Panc1 (cell line): ENCODE measurements around the gene TTPAL. TPM values are rescaled to one million over a fixed set of nuclear protein-coding genes. Genes with fewer than 3 reads are reported as not detected.

Experiments
- ATAC-seq: fragments of 200-7000 bp; cut with Tn5 transposase; 2 replicates; pipeline ENCODE4 v1.9.1; 2020; ENCODE audit warnings: mild to moderate bottlenecking, moderate library complexity
- BruUV-seq: library from RNA; stranded (reverse); fragments of 400-500 nt; replicated peaks from 2 replicates; lab custom pipeline; 2021; lab: Mats Ljungman, UMichigan
- CTCF ChIA-PET: fragments of 300-600 bp; sonication (Branson Sonifier 250); formaldehyde crosslinking; loops from one replicate; lab custom pipeline; 2022; ENCODE audit warnings: antibody characterized with exemption; lab: Charles Lee
- POLR2A ChIA-PET: fragments of 300-600 bp; sonication (Branson Sonifier 250); formaldehyde crosslinking; loops from one replicate; lab custom pipeline; 2022; ENCODE audit warnings: antibody characterized with exemption; lab: Charles Lee
- DNase-seq: peaks from one replicate; pipeline ENCODE4 v3.0.0-alpha.2; 2010; ENCODE audit warnings: low read depth, low spot score
- H3K27ac ChIP-seq: 2 replicates; pipeline ENCODE4 v1.5.1; 2011; ENCODE audit warnings: mild to moderate bottlenecking, low read length, inconsistent platforms
- H3K27me3 ChIP-seq: fragments of 200-500 bp; sonication (Bioruptor generic); 2 replicates; pipeline ENCODE4 v1.6.0; 2014; ENCODE audit warnings: low read length, inconsistent platforms; ENCODE audit not compliant: control insufficient read depth, insufficient read depth
- H3K36me3 ChIP-seq: fragments of 200-500 bp; sonication (Bioruptor generic); 2 replicates; pipeline ENCODE4 v1.5.1; 2014; ENCODE audit warnings: inconsistent platforms, mild to moderate bottlenecking, low read length, moderate library complexity; ENCODE audit not compliant: control insufficient read depth, insufficient read depth
- H3K4me1 ChIP-seq: 2 replicates; pipeline ENCODE4 v1.5.1; 2011; ENCODE audit warnings: inconsistent platforms, mild to moderate bottlenecking, low read length, moderate library complexity; ENCODE audit not compliant: control insufficient read depth, insufficient read depth
- H3K4me3 ChIP-seq, 2 experiments: 2 replicates each; pipeline ENCODE4 v1.5.1; 2011 to 2012; ENCODE audit warnings: low read depth in 2 of 2, low read length in 2 of 2, mild to moderate bottlenecking in 2 of 2, inconsistent platforms in 1 of 2, moderate library complexity in 1 of 2
- H3K9me3 ChIP-seq: fragments of 200-500 bp; sonication (Bioruptor generic); 2 replicates; pipeline ENCODE4 v1.5.1; 2014; ENCODE audit warnings: low read depth, mild to moderate bottlenecking, inconsistent platforms, low read length, moderate library complexity; ENCODE audit not compliant: control insufficient read depth, insufficient read depth
- POLR2AphosphoS5 ChIP-seq: IDR thresholded peaks from 2 replicates; pipeline ENCODE4 v1.6.1; 2012; ENCODE audit warnings: mild to moderate bottlenecking, low read depth, low read length, moderate library complexity
- SIN3A ChIP-seq: IDR thresholded peaks from 2 replicates; pipeline ENCODE4 v1.6.1; 2012; ENCODE audit warnings: low read depth, mild to moderate bottlenecking, low read length, moderate library complexity, borderline replicate concordance; ENCODE audit not compliant: insufficient read depth
- TCF7L2 ChIP-seq: IDR thresholded peaks from 2 replicates; pipeline ENCODE4 v1.6.1; 2011; ENCODE audit warnings: mild to moderate bottlenecking, low read depth, low read length, inconsistent platforms
- in situ Hi-C: cut with HindIII; loops from 2 replicates; pipeline ENCODE4 v1.10.0; 2016; ENCODE audit warnings: low sequenced_read_pairs, low pct_unique_long_range_greater_than_20kb
- intact Hi-C: fragments of 100-400 bp; cut with micrococcal nuclease; formaldehyde crosslinking; loops from one replicate; pipeline ENCODE4 v1.10.0; 2022; ENCODE audit not compliant: unreplicated experiment
- total RNA-seq: library from RNA; stranded (reverse); gene quantifications from one replicate; pipeline ENCODE4 v1.2.1, GENCODE V29; 2021; ENCODE audit not compliant: unreplicated experiment
- TF ChIP-seq, protein P1 (sequence below), 2 experiments: IDR thresholded peaks; 2 replicates each; pipeline ENCODE4 v1.6.1; 2011 to 2012; ENCODE audit warnings: low read depth in 2 of 2, control low read depth in 1 of 2, low read length in 1 of 2, mild to moderate bottlenecking in 1 of 2, moderate library complexity in 1 of 2; ENCODE audit not compliant: insufficient read depth in 1 of 2
- TF ChIP-seq, protein P2 (sequence below): fragments of 450-650 bp; IDR thresholded peaks from 2 replicates; pipeline ENCODE4 v1.5.1; 2017; ENCODE audit warnings: mild to moderate bottlenecking

Gene TTPAL
- total RNA-seq, 1 experiment from 2014 or later, result 37.4 TPM

DNA sequence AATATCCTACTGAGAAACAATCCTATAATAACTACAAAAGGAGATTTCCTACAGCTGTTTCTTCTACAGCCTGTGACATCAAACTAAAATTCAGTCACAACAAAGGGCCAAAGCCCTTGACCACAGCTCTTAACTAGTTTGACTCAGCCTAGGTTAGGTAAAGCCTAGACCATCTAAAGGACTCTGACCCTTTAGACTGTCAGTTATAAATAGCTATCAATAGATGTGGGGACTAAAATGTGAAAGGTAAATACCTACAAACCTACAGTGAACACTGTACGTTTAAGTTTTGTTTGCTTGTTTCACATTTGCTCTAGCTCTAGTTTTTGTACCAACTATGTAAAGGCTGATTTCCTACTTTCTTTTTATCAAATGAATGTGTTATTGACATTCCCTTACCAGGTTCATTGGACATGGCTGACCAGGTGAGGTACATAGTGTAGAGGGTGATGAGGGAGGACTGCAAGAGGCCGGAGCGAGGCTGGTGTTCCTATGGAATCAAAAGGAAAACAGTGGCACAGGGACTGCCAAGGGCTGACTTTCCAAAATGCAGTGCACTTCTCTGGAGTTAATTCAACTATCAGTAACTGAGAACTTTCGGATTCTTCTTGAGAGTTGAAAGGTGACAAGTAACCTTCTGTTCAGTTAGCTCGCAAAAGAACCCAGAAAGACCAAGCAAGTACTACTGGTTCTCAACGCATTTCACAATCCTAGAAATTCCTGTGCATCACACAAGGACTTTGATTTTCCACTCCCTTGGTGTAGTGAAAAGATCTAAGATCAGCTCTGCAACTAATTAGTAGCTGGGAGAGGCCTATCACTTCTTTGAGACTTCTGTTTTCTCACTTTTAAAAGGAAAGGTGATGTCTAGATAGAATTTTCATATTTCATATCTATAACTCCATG is 29.0 kb downstream of the TTPAL start:
- no TSS peak for BruUV-seq
- H3K27me3 ChIP-seq, result no peaks in the 10 kb centered on the region
- CTCF ChIA-PET, result no interaction called here

DNA sequence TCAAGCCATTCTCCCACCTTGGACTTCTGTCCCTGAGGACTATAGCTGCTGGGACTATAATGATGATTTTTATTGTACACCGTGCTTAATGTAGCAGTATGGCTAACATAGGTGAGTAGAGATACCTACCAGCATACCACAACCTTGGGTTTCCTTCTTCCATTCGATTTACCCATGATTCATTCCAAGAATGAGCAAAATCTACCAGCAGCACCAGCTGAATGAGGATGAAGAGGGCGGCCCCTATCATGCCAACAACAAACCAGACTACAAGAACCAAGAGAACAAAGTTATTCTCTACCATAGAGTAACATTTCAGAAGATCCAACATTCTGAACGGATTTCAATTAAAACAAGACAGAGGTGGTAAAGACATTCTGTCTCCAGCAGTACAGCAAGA is 34.1 kb downstream of the TTPAL start:
- no TSS peak for BruUV-seq
- POLR2A ChIA-PET, result no interaction called here
- in situ Hi-C loops (no loop called here), intact Hi-C loops (no loop called here)
- DNase-seq, result no peak
- TF ChIP-seq, protein P1, sequence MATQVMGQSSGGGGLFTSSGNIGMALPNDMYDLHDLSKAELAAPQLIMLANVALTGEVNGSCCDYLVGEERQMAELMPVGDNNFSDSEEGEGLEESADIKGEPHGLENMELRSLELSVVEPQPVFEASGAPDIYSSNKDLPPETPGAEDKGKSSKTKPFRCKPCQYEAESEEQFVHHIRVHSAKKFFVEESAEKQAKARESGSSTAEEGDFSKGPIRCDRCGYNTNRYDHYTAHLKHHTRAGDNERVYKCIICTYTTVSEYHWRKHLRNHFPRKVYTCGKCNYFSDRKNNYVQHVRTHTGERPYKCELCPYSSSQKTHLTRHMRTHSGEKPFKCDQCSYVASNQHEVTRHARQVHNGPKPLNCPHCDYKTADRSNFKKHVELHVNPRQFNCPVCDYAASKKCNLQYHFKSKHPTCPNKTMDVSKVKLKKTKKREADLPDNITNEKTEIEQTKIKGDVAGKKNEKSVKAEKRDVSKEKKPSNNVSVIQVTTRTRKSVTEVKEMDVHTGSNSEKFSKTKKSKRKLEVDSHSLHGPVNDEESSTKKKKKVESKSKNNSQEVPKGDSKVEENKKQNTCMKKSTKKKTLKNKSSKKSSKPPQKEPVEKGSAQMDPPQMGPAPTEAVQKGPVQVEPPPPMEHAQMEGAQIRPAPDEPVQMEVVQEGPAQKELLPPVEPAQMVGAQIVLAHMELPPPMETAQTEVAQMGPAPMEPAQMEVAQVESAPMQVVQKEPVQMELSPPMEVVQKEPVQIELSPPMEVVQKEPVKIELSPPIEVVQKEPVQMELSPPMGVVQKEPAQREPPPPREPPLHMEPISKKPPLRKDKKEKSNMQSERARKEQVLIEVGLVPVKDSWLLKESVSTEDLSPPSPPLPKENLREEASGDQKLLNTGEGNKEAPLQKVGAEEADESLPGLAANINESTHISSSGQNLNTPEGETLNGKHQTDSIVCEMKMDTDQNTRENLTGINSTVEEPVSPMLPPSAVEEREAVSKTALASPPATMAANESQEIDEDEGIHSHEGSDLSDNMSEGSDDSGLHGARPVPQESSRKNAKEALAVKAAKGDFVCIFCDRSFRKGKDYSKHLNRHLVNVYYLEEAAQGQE (IDR thresholded peaks at IDR 0.05; ENCODE audit: insufficient read depth in 1 of 2, low read depth in 2 of 2, low read length in 1 of 2), result no peak
- TF ChIP-seq SIN3A (no peak), TCF7L2 (no peak), POLR2AphosphoS5 (no peak)
- TF ChIP-seq, protein P2, sequence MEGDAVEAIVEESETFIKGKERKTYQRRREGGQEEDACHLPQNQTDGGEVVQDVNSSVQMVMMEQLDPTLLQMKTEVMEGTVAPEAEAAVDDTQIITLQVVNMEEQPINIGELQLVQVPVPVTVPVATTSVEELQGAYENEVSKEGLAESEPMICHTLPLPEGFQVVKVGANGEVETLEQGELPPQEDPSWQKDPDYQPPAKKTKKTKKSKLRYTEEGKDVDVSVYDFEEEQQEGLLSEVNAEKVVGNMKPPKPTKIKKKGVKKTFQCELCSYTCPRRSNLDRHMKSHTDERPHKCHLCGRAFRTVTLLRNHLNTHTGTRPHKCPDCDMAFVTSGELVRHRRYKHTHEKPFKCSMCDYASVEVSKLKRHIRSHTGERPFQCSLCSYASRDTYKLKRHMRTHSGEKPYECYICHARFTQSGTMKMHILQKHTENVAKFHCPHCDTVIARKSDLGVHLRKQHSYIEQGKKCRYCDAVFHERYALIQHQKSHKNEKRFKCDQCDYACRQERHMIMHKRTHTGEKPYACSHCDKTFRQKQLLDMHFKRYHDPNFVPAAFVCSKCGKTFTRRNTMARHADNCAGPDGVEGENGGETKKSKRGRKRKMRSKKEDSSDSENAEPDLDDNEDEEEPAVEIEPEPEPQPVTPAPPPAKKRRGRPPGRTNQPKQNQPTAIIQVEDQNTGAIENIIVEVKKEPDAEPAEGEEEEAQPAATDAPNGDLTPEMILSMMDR, result no peak
- no peak overlapping the region for H3K4me3 ChIP-seq
- no peak for ATAC-seq
- H3K4me1 ChIP-seq, result 0 out of 2 replicates have a peak, but pooled peaks cover 6% of the 10 kb centered on the region
- no peak overlapping the region for H3K27ac ChIP-seq
- CTCF ChIA-PET, result no interaction called here
- H3K27me3 ChIP-seq, result no peaks in the 10 kb centered on the region
- peaks cover 21% of the 10 kb centered on the region for H3K36me3 ChIP-seq
- no peaks in the 10 kb centered on the region for H3K9me3 ChIP-seq

More for the DNA sequence above, 29.0 kb downstream of the TTPAL start:
- DNase-seq (no peak), ATAC-seq (no peak)
- POLR2A ChIA-PET, result interaction anchor here (1.0 kb wide), 1 partner anchor 9 kb away, joined by 3 read pairs; no protein-coding TSS in a partner anchor
- peaks cover 30% of the 10 kb centered on the region for H3K36me3 ChIP-seq
- H3K27ac ChIP-seq, result no peak overlapping the region
- in situ Hi-C loops (no loop called here), intact Hi-C loops (no loop called here)
- TF ChIP-seq POLR2AphosphoS5 (no peak), SIN3A (no peak)
- TF ChIP-seq, protein P2, result no peak
- no peaks in the 10 kb centered on the region for H3K9me3 ChIP-seq
- no peak overlapping the region for H3K4me3 ChIP-seq
- no peaks in the 10 kb centered on the region for H3K4me1 ChIP-seq
